ENCODE data around the gene BORCS5. TPM values are rescaled to one million over a fixed set of nuclear protein-coding genes. Genes with fewer than 3 reads are reported as not detected.

Gene BORCS5
- total and polyA plus RNA-seq, 7 experiments from 2014 or later: 8.4 to 28.2 (median 18.6) TPM

DNA sequence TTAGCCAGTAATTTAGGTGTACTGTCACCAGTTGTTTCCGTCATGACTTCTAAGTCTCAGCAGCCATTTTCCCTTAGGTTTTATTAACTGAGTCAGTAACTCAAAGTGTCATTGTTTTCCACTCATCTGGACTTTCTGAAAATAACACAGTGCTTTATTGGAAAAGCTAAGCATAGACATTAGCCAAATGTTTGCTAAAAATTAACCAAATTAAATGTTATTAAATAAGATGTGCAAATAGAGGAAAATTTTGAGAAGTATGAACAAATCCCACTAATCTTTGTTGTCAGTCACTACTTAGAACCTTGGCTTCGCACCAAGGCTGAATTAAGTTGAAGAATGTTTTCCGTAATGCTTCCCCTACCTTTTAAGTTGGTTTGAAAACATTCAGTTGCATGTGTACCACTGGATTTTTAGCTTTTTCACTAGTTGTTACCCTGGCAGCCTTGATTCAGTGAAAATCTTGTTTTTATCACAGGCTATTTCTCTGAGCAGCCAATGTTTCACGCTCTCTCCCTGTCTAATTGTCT is 43.0 kb downstream of the BORCS5 start:
- DNase-seq (no peak), ATAC-seq (no peak)
- H3K36me3 Mint-ChIP-seq: peaks cover 4 to 37% (median 27%) of the 10 kb centered on the region in 5 donors
- Histone ChIP-seq H3K9me3 (ENCODE audit: control insufficient read depth in 2 of 3, low read length in 3 of 3) (no peaks in the 10 kb centered on the region), H3K27me3 (ENCODE audit: control insufficient read depth in 2 of 2, insufficient read depth in 2 of 2, low read length in 2 of 2) (no peaks in the 10 kb centered on the region), H3K27ac (ENCODE audit: low read depth, low read length) (no peak overlapping the region), H3K36me3 (ENCODE audit: control insufficient read depth in 2 of 3, insufficient read depth in 3 of 3, low read length in 3 of 3) (no peaks in the 10 kb centered on the region), H3K4me3 (ENCODE audit: low read length) (no peak overlapping the region), H3K4me1 (ENCODE audit: control insufficient read depth in 2 of 2, insufficient read depth in 2 of 2, low read length in 2 of 2) (peaks cover 0 to 10% of the 10 kb centered on the region in 2 donors)
- ChIA-PET CTCF (no interaction called here), POLR2A (no interaction called here)
- peaks cover 23 to 46% (median 42%) of the 10 kb centered on the region in 7 donors for H3K4me1 Mint-ChIP-seq
- H3K27ac Mint-ChIP-seq: peak overlapping the region in 1 of 9 donors; percentile 49
- H3K9me3 Mint-ChIP-seq: peaks cover 0 to 8% (median 2%) of the 10 kb centered on the region in 11 donors
- H3K27me3 Mint-ChIP-seq: no peaks in the 10 kb centered on the region
- no peak overlapping the region for H3K4me3 Mint-ChIP-seq
- intact Hi-C loops (cut with micrococcal nuclease): loop anchor here in 1 of 2 donors (5.0 kb wide), 2 partner anchors 42 to 67 kb away; no protein-coding TSS in a partner anchor

DNA sequence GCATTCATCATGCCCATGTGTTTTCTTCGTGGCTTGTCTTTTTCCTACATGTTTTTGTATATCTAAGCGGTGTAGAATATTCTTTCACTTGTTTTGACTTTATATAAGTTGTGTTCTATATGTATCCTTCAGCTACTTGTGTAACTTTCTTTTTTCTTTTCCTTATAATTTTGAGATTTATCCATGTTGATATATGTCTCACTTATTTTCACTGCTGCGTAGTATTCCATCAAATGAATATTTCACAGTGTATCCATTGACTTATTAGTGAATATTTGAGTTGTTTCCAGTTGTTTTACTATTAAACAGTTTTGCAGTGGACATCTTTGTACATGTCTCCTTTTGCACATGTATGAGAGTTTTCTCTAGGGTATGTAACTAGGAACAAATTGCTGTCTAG is 43.9 kb downstream of the BORCS5 start:
- H3K4me3 Mint-ChIP-seq: no peak overlapping the region
- Histone ChIP-seq H3K27me3 (ENCODE audit: control insufficient read depth in 2 of 2, insufficient read depth in 2 of 2, low read length in 2 of 2) (no peaks in the 10 kb centered on the region), H3K4me1 (ENCODE audit: control insufficient read depth in 2 of 2, insufficient read depth in 2 of 2, low read length in 2 of 2) (peaks cover 0 to 10% of the 10 kb centered on the region in 2 donors), H3K4me3 (ENCODE audit: low read length) (no peak overlapping the region), H3K36me3 (ENCODE audit: control insufficient read depth in 2 of 3, insufficient read depth in 3 of 3, low read length in 3 of 3) (no peaks in the 10 kb centered on the region), H3K9me3 (ENCODE audit: control insufficient read depth in 2 of 3, low read length in 3 of 3) (no peaks in the 10 kb centered on the region), H3K27ac (ENCODE audit: low read depth, low read length) (no peak overlapping the region)
- H3K27ac Mint-ChIP-seq: peak overlapping the region in 2 of 9 donors; percentile 19 to 84
- H3K27me3 Mint-ChIP-seq: no peaks in the 10 kb centered on the region
- intact Hi-C loops (cut with micrococcal nuclease): loop anchor here in 1 of 2 donors (5.0 kb wide), 2 partner anchors 42 to 67 kb away; no protein-coding TSS in a partner anchor
- H3K4me1 Mint-ChIP-seq: peaks cover 21 to 38% (median 36%) of the 10 kb centered on the region in 7 donors
- H3K36me3 Mint-ChIP-seq: peaks cover 4 to 34% (median 27%) of the 10 kb centered on the region in 5 donors
- no peak for DNase-seq
- peaks cover 0 to 8% (median 0%) of the 10 kb centered on the region in 11 donors for H3K9me3 Mint-ChIP-seq
- no peak for ATAC-seq
- CTCF ChIA-PET: no interaction called here
- POLR2A ChIA-PET: interaction anchor here (0.7 kb wide), 1 partner anchor 571 kb away, joined by 3 read pairs; no protein-coding TSS in a partner anchor

DNA sequence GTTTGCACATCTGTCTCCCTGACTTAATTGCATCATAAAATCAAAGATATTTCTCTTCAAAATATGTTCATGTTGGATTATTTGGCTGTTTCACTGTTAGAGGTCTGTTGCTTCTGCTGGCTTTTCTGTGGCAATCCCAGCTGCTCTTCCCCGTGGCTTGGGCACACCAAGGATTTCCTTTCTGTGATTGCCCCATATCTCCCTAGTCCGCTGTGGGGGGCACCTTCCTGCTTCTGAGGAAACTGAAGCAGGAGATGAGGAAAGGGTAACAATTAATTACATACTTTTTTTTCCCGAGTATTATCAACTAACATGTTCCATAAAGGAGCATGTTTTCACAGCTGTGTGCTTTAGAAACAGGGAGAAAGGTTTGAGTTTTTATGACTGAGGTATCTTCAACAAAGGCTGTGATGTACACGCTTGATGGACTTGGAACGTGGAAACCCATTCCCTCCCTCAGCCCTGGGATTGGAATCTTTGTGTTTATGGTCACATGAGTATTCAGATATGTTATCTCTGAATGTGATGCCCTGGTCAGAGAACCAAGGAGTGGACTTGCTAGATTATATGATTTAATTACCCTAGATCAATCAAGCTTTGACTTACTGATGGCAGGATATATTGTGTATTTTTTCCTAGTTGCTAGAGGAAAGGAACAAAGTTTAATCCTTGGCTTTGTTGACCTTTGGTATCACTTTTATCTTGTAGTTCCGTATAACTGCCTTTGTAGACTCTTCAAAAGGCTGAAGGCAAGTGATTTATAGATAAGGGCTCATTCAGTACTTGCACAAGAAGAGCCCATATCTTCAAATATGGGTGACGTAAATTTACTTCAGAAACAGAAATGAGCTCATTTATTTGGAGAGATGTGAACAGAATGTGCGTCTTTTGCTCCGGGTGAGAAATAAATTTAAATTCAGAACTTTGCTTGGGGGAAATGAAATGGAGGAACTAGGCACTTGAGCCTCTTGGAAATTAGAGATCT is 46.7 kb downstream of the BORCS5 start:
- Mint-ChIP-seq H3K9me3 (peaks cover 0 to 8% (median 0%) of the 10 kb centered on the region in 11 donors), H3K27ac (peak overlapping the region; percentile 21 to 90 (median 74)), H3K36me3 (peaks cover 4 to 32% (median 30%) of the 10 kb centered on the region in 5 donors), H3K4me1 (peaks cover 21 to 43% (median 34%) of the 10 kb centered on the region in 7 donors), H3K4me3 (peak overlapping the region in 5 of 10 donors; percentile 6 to 21 (median 13)), H3K27me3 (no peaks in the 10 kb centered on the region)
- no peak overlapping the region for H3K27ac ChIP-seq (ENCODE audit: low read depth, low read length)
- H3K4me3 ChIP-seq (ENCODE audit: low read length): no peak overlapping the region
- ChIA-PET POLR2A (interaction anchor here (0.5 to 1.2 kb wide), 6 partner anchors 13 to 807 kb away, joined by 3 to 4 read pairs (median 3); partner anchors contain the start of gene BORCS5), CTCF (interaction anchor here (0.5 to 0.7 kb wide), 6 partner anchors 12 to 454 kb away, joined by 3 to 5 read pairs (median 3); no protein-coding TSS in a partner anchor)
- H3K9me3 ChIP-seq (ENCODE audit: control insufficient read depth in 2 of 3, low read length in 3 of 3): no peaks in the 10 kb centered on the region
- H3K4me1 ChIP-seq (ENCODE audit: control insufficient read depth in 2 of 2, insufficient read depth in 2 of 2, low read length in 2 of 2): peaks cover 7 to 10% of the 10 kb centered on the region in 2 donors
- peak in 7 of 9 donors; percentile 25 to 63 (median 39) for DNase-seq
- peak; percentile 85 for ATAC-seq
- no peaks in the 10 kb centered on the region for H3K36me3 ChIP-seq (ENCODE audit: control insufficient read depth in 2 of 3, insufficient read depth in 3 of 3, low read length in 3 of 3)
- intact Hi-C loops (cut with micrococcal nuclease): loop anchor here in 1 of 2 donors (5.0 kb wide), 2 partner anchors 39 to 64 kb away; no protein-coding TSS in a partner anchor
- no peaks in the 10 kb centered on the region for H3K27me3 ChIP-seq (ENCODE audit: control insufficient read depth in 2 of 2, insufficient read depth in 2 of 2, low read length in 2 of 2)

GRCh38 chr12:12404297-12404696 is 47.4 kb downstream of the BORCS5 start:
- POLR2A ChIA-PET: interaction anchor here (0.5 to 1.1 kb wide), 5 partner anchors 14 to 806 kb away, joined by 3 to 4 read pairs (median 3); no protein-coding TSS in a partner anchor
- peaks cover 18 to 45% (median 40%) of the 10 kb centered on the region in 7 donors for H3K4me1 Mint-ChIP-seq

GRCh38 chr12:12405882-12406281 is 49.0 kb downstream of the BORCS5 start:
- no peak overlapping the region for H3K27ac ChIP-seq (ENCODE audit: low read depth, low read length)
- Mint-ChIP-seq H3K9me3 (peaks cover 0 to 6% (median 1%) of the 10 kb centered on the region in 11 donors), H3K27ac (peak overlapping the region in 1 of 9 donors; percentile 51), H3K4me1 (peaks cover 16 to 45% (median 37%) of the 10 kb centered on the region in 7 donors), H3K36me3 (peaks cover 1 to 36% (median 18%) of the 10 kb centered on the region in 5 donors), H3K27me3 (no peaks in the 10 kb centered on the region), H3K4me3 (no peak overlapping the region)
- CTCF ChIA-PET: no interaction called here
- H3K4me3 ChIP-seq (ENCODE audit: low read length): no peak overlapping the region
- peaks cover 10 to 11% of the 10 kb centered on the region in 2 donors for H3K4me1 ChIP-seq (ENCODE audit: control insufficient read depth in 2 of 2, insufficient read depth in 2 of 2, low read length in 2 of 2)
- no peaks in the 10 kb centered on the region for H3K36me3 ChIP-seq (ENCODE audit: control insufficient read depth in 2 of 3, insufficient read depth in 3 of 3, low read length in 3 of 3)
- POLR2A ChIA-PET: interaction anchor here (0.9 to 1.1 kb wide), 2 partner anchors 11 to 155 kb away, joined by 3 to 4 read pairs; no protein-coding TSS in a partner anchor
- DNase-seq: no peak
- no peak for ATAC-seq
- no peaks in the 10 kb centered on the region for H3K9me3 ChIP-seq (ENCODE audit: control insufficient read depth in 2 of 3, low read length in 3 of 3)
- H3K27me3 ChIP-seq (ENCODE audit: control insufficient read depth in 2 of 2, insufficient read depth in 2 of 2, low read length in 2 of 2): no peaks in the 10 kb centered on the region
- intact Hi-C loops (cut with micrococcal nuclease): loop anchor here in 1 of 2 donors (5.0 kb wide), 1 partner anchor 36 kb away; no protein-coding TSS in a partner anchor

More at GRCh38 chr12:12404297-12404696, 47.4 kb downstream of the BORCS5 start:
- peak; percentile 4 for ATAC-seq
- no peaks in the 10 kb centered on the region for H3K27me3 ChIP-seq (ENCODE audit: control insufficient read depth in 2 of 2, insufficient read depth in 2 of 2, low read length in 2 of 2)
- Mint-ChIP-seq H3K9me3 (peaks cover 0 to 8% (median 1%) of the 10 kb centered on the region in 11 donors), H3K27ac (peak overlapping the region; percentile 21 to 90 (median 74)), H3K27me3 (no peaks in the 10 kb centered on the region), H3K36me3 (peaks cover 4 to 34% (median 24%) of the 10 kb centered on the region in 5 donors), H3K4me3 (peak overlapping the region in 3 of 10 donors; percentile 6 to 21 (median 20))
- CTCF ChIA-PET: no interaction called here
- H3K9me3 ChIP-seq (ENCODE audit: control insufficient read depth in 2 of 3, low read length in 3 of 3): no peaks in the 10 kb centered on the region
- intact Hi-C loops (cut with micrococcal nuclease): loop anchor here in 1 of 2 donors (5.0 kb wide), 2 partner anchors 38 to 63 kb away; no protein-coding TSS in a partner anchor
- no peak overlapping the region for H3K27ac ChIP-seq (ENCODE audit: low read depth, low read length)
- no peak overlapping the region for H3K4me3 ChIP-seq (ENCODE audit: low read length)
- H3K36me3 ChIP-seq (ENCODE audit: control insufficient read depth in 2 of 3, insufficient read depth in 3 of 3, low read length in 3 of 3): no peaks in the 10 kb centered on the region
- H3K4me1 ChIP-seq (ENCODE audit: control insufficient read depth in 2 of 2, insufficient read depth in 2 of 2, low read length in 2 of 2): peaks cover 10 to 11% of the 10 kb centered on the region in 2 donors
- no peak for DNase-seq

DNA sequence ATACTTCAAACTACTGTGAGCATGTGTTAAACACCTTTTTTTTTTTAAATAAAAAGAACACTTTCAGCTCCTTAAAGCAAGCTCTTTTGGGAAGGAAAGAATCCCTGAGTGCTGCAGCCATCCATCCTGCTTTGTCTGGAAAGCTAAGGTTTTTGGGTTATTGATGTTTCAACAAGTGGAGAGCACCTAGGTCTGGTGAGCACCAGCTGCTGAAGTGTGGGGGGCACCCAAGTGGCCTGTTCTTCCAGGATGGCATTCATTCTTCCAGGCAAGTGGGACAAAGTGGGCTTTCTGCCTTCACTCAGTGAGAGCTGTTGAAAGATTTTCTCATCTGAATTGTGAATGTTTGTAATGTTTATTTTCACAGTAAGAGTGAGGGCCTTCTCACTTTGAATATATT is 49.9 kb downstream of the BORCS5 start:
- Histone ChIP-seq H3K27ac (ENCODE audit: low read depth, low read length) (no peak overlapping the region), H3K4me1 (ENCODE audit: control insufficient read depth in 2 of 2, insufficient read depth in 2 of 2, low read length in 2 of 2) (peaks cover 10 to 11% of the 10 kb centered on the region in 2 donors), H3K27me3 (ENCODE audit: control insufficient read depth in 2 of 2, insufficient read depth in 2 of 2, low read length in 2 of 2) (no peaks in the 10 kb centered on the region), H3K9me3 (ENCODE audit: control insufficient read depth in 2 of 3, low read length in 3 of 3) (no peaks in the 10 kb centered on the region), H3K4me3 (ENCODE audit: low read length) (no peak overlapping the region), H3K36me3 (ENCODE audit: control insufficient read depth in 2 of 3, insufficient read depth in 3 of 3, low read length in 3 of 3) (no peaks in the 10 kb centered on the region)
- H3K9me3 Mint-ChIP-seq: peaks cover 0 to 8% (median 0%) of the 10 kb centered on the region in 11 donors
- H3K4me1 Mint-ChIP-seq: peaks cover 16 to 48% (median 36%) of the 10 kb centered on the region in 7 donors
- POLR2A ChIA-PET: interaction anchor here (0.5 to 1.1 kb wide), 3 partner anchors 10 to 246 kb away, joined by 3 to 4 read pairs (median 3); no protein-coding TSS in a partner anchor
- H3K4me3 Mint-ChIP-seq: no peak overlapping the region
- ATAC-seq: no peak
- CTCF ChIA-PET: interaction anchor here (0.7 kb wide), 1 partner anchor 40 kb away, joined by 3 read pairs; no protein-coding TSS in a partner anchor
- intact Hi-C loops (cut with micrococcal nuclease): loop anchor here in 1 of 2 donors (5.0 kb wide), 1 partner anchor 36 kb away; no protein-coding TSS in a partner anchor
- no peaks in the 10 kb centered on the region for H3K27me3 Mint-ChIP-seq
- H3K27ac Mint-ChIP-seq: peak overlapping the region in 7 of 9 donors; percentile 6 to 69 (median 15)
- peaks cover 0 to 36% (median 17%) of the 10 kb centered on the region in 5 donors for H3K36me3 Mint-ChIP-seq
- no peak for DNase-seq

Data from naive thymus-derived CD4-positive, alpha-beta T cell (primary cell).